ENCODE results near the gene TNXB.

The TNXB gene

GRCh38 chr6:32073101-32073500, 36.0 kb downstream of the TNXB start:
- H3K36me3 ChIP-seq (ENCODE audit: insufficient read depth, low read length) = no peaks in the 10 kb centered on the region
- no peaks in the 10 kb centered on the region for H3K9me3 ChIP-seq (ENCODE audit: insufficient read depth, low read depth, low read length)
- H3K4me3 ChIP-seq (ENCODE audit: low read length, poor library complexity, severe bottlenecking) = no peak overlapping the region
- H3F3A ChIP-seq (ENCODE audit: low read depth) = no peaks in the 10 kb centered on the region
- no peak overlapping the region for H3K9ac ChIP-seq (ENCODE audit: low read depth, low read length, poor library complexity, severe bottlenecking)
- no peaks in the 10 kb centered on the region for H3K27me3 ChIP-seq (ENCODE audit: insufficient read depth, low read length, poor library complexity, severe bottlenecking)
- H3K79me2 ChIP-seq (ENCODE audit: insufficient read depth, low read length) = no peaks in the 10 kb centered on the region
- H4K20me1 ChIP-seq (ENCODE audit: insufficient read depth, low read length, poor library complexity, severe bottlenecking) = no peaks in the 10 kb centered on the region
- H3K4me1 ChIP-seq (ENCODE audit: insufficient read depth, low read length, poor library complexity, severe bottlenecking) = no peaks in the 10 kb centered on the region
- H2AFZ ChIP-seq (ENCODE audit: low read length) = no peak overlapping the region
- TF ChIP-seq CTCF (conservative IDR thresholded peaks at IDR 0.05; ENCODE audit: low read length) (no peak), EZH2phosphoT487 (IDR thresholded peaks at IDR 0.05; ENCODE audit: borderline replicate concordance) (no peak)
- no peaks in the 10 kb centered on the region for H3K9me2 ChIP-seq (replicated peaks; ENCODE audit: low read depth, low read length)
- no peak overlapping the region for H3K4me2 ChIP-seq (ENCODE audit: low read depth, low read length, poor library complexity, severe bottlenecking)

GRCh38 chr6:32070814-32071543, 38.2 kb downstream of the TNXB start:
- TF ChIP-seq CTCF (conservative IDR thresholded peaks at IDR 0.05; ENCODE audit: low read length) (no peak), EZH2phosphoT487 (IDR thresholded peaks at IDR 0.05; ENCODE audit: borderline replicate concordance) (no peak)
- no peaks in the 10 kb centered on the region for H3K9me3 ChIP-seq (ENCODE audit: insufficient read depth, low read depth, low read length)
- H3K27me3 ChIP-seq (ENCODE audit: insufficient read depth, low read length, poor library complexity, severe bottlenecking) = no peaks in the 10 kb centered on the region
- no peak overlapping the region for H3K9ac ChIP-seq (ENCODE audit: low read depth, low read length, poor library complexity, severe bottlenecking)
- no peaks in the 10 kb centered on the region for H3K4me1 ChIP-seq (ENCODE audit: insufficient read depth, low read length, poor library complexity, severe bottlenecking)
- no peaks in the 10 kb centered on the region for H4K20me1 ChIP-seq (ENCODE audit: insufficient read depth, low read length, poor library complexity, severe bottlenecking)
- H3K9me2 ChIP-seq (replicated peaks; ENCODE audit: low read depth, low read length) = no peaks in the 10 kb centered on the region
- H3F3A ChIP-seq (ENCODE audit: low read depth) = no peaks in the 10 kb centered on the region
- no peaks in the 10 kb centered on the region for H3K79me2 ChIP-seq (ENCODE audit: insufficient read depth, low read length)
- no peak overlapping the region for H3K4me2 ChIP-seq (ENCODE audit: low read depth, low read length, poor library complexity, severe bottlenecking)
- H3K36me3 ChIP-seq (ENCODE audit: insufficient read depth, low read length) = no peaks in the 10 kb centered on the region
- H2AFZ ChIP-seq (ENCODE audit: low read length) = no peak overlapping the region
- no peak overlapping the region for H3K4me3 ChIP-seq (ENCODE audit: low read length, poor library complexity, severe bottlenecking)

GRCh38 chr6:32069878-32070515, 39.1 kb downstream of the TNXB start:
- Histone ChIP-seq H3K9ac (ENCODE audit: low read depth, low read length, poor library complexity, severe bottlenecking) (no peak overlapping the region), H3K36me3 (ENCODE audit: insufficient read depth, low read length) (no peaks in the 10 kb centered on the region), H3K4me2 (ENCODE audit: low read depth, low read length, poor library complexity, severe bottlenecking) (no peak overlapping the region), H3F3A (ENCODE audit: low read depth) (no peaks in the 10 kb centered on the region), H4K20me1 (ENCODE audit: insufficient read depth, low read length, poor library complexity, severe bottlenecking) (no peaks in the 10 kb centered on the region), H3K79me2 (ENCODE audit: insufficient read depth, low read length) (no peaks in the 10 kb centered on the region), H3K4me1 (ENCODE audit: insufficient read depth, low read length, poor library complexity, severe bottlenecking) (no peaks in the 10 kb centered on the region), H3K9me3 (ENCODE audit: insufficient read depth, low read depth, low read length) (no peaks in the 10 kb centered on the region), H3K9me2 (replicated peaks; ENCODE audit: low read depth, low read length) (no peaks in the 10 kb centered on the region), H2AFZ (ENCODE audit: low read length) (no peak overlapping the region), H3K4me3 (ENCODE audit: low read length, poor library complexity, severe bottlenecking) (no peak overlapping the region), H3K27me3 (ENCODE audit: insufficient read depth, low read length, poor library complexity, severe bottlenecking) (no peaks in the 10 kb centered on the region)
- TF ChIP-seq EZH2phosphoT487 (IDR thresholded peaks at IDR 0.05; ENCODE audit: borderline replicate concordance) (no peak), CTCF (conservative IDR thresholded peaks at IDR 0.05; ENCODE audit: low read length) (no peak)
